LoVo (cell line): ENCODE data around the gene SH3RF2.
"Not testable (repeated sequence)": the region's sequence is repeated elsewhere in the genome, so short reads cannot be mapped to it uniquely, and the experiment has no call there.

ENCODE experiments used
- DNase-seq: peaks from one replicate; pipeline ENCODE4 v3.0.0-alpha.2; 2016; ENCODE audit warnings: low spot score

SH3RF2 gene

GRCh38 chr5:146079695-146080373, 143.5 kb downstream of the SH3RF2 start:
- DNase-seq, result peak; percentile 41

GRCh38 chr5:146081556-146081955, 145.2 kb downstream of the SH3RF2 start:
- DNase-seq, result no peak

GRCh38 chr5:146082798-146083197, 146.4 kb downstream of the SH3RF2 start:
- no peak for DNase-seq

GRCh38 chr5:146084376-146084775, 148.0 kb downstream of the SH3RF2 start:
- DNase-seq, result no peak

GRCh38 chr5:146088098-146088497, 151.7 kb downstream of the SH3RF2 start:
- DNase-seq, result no peak

- DNase-seq, result no peak
These were observed 152.9 kb downstream of the SH3RF2 start for GRCh38 chr5:146089287-146089686.

GRCh38 chr5:146091881-146092280, 155.5 kb downstream of the SH3RF2 start:
- DNase-seq, result no peak

- no peak for DNase-seq
These were observed 161.7 kb downstream of the SH3RF2 start for GRCh38 chr5:146098047-146098446.

GRCh38 chr5:146101646-146102045, 165.3 kb downstream of the SH3RF2 start:
- DNase-seq, result no peak

GRCh38 chr5:146103594-146103993, 167.2 kb downstream of the SH3RF2 start:
- no peak for DNase-seq

GRCh38 chr5:146105477-146105876, 169.1 kb downstream of the SH3RF2 start, which contains the start of gene PLAC8L1:
PLAC8L1 (minus strand) TSS chr5:146105577; CDS start chr5:146104311, 1,266 bp downstream.
- DNase-seq, result no peak

- DNase-seq, result no peak
These were observed 171.5 kb downstream of the SH3RF2 start for GRCh38 chr5:146107901-146108300.

GRCh38 chr5:146108870-146109269, 172.5 kb downstream of the SH3RF2 start:
- DNase-seq, result not testable (repeated sequence)

GRCh38 chr5:146109379-146109778, 173.0 kb downstream of the SH3RF2 start:
- no peak for DNase-seq

GRCh38 chr5:146111409-146111808, 175.0 kb downstream of the SH3RF2 start:
- DNase-seq, result no peak

GRCh38 chr5:146112476-146112875, 176.1 kb downstream of the SH3RF2 start:
- DNase-seq, result no peak
